PC-9 (cell line): ENCODE measurements around the gene C3orf85. TPM values are rescaled to one million over a fixed set of nuclear protein-coding genes. Genes with fewer than 3 reads are reported as not detected.

Source experiments
- BruUV-seq: library from RNA; stranded (reverse); fragments of 400-500 nt; replicated peaks from 2 replicates; lab custom pipeline; 2021; lab: Mats Ljungman, UMichigan
- CTCF ChIA-PET: fragments of 300-600 bp; sonication (Branson Sonifier 250); formaldehyde crosslinking; loops from one replicate; lab custom pipeline; 2022; ENCODE audit warnings: antibody characterized with exemption; lab: Charles Lee
- POLR2A ChIA-PET: fragments of 300-600 bp; sonication (Branson Sonifier 250); formaldehyde crosslinking; loops from one replicate; lab custom pipeline; 2022; ENCODE audit warnings: antibody characterized with exemption; ENCODE audit not compliant: unreplicated experiment; lab: Charles Lee
- DNase-seq, 2 experiments: peaks; one replicate each; pipeline versions ENCODE4 v3.0.0 to v3.0.0-alpha.2; 2015 to 2022; ENCODE audit warnings: mixed read lengths in 1 of 2
- H2AFZ ChIP-seq: fragments of 200-600 bp; sonication (generic); 2 replicates; pipeline ENCODE4 v1.8.1; 2017; ENCODE audit warnings: antibody characterized with exemption
- H3F3A ChIP-seq: fragments of 200-600 bp; sonication (generic); 2 replicates; pipeline ENCODE4 v1.8.1; 2017; ENCODE audit warnings: antibody characterized with exemption, mild to moderate bottlenecking, low read depth; ENCODE audit not compliant: insufficient read depth
- H3K27ac ChIP-seq: fragments of 200-600 bp; sonication (generic); 2 replicates; pipeline ENCODE4 v1.6.1; 2016; ENCODE audit warnings: mixed run types
- H3K27me3 ChIP-seq: fragments of 200-600 bp; sonication (generic); 2 replicates; pipeline ENCODE4 v1.6.1; 2016; ENCODE audit warnings: low read depth, mixed run types; ENCODE audit not compliant: insufficient read depth
- H3K36me3 ChIP-seq: fragments of 200-600 bp; sonication (generic); 2 replicates; pipeline ENCODE4 v1.6.1; 2016; ENCODE audit warnings: low read depth, mixed run types
- H3K4me1 ChIP-seq: fragments of 200-600 bp; sonication (generic); replicated peaks from 2 replicates; pipeline ENCODE4 v1.6.1; 2016; ENCODE audit warnings: mixed run types; ENCODE audit not compliant: insufficient read depth
- H3K4me2 ChIP-seq: fragments of 200-600 bp; sonication (generic); 2 replicates; pipeline ENCODE4 v1.6.1; 2017; ENCODE audit warnings: mixed run types
- H3K4me3 ChIP-seq: fragments of 200-600 bp; sonication (generic); 2 replicates; pipeline ENCODE4 v1.6.1; 2016; ENCODE audit warnings: mixed run types
- H3K79me2 ChIP-seq: fragments of 200-600 bp; sonication (generic); 2 replicates; pipeline ENCODE4 v1.6.1; 2017; ENCODE audit warnings: low read depth, mixed run types
- H3K9me2 ChIP-seq: fragments of 200-600 bp; sonication (generic); 2 replicates; pipeline ENCODE4 v1.8.1; 2017; ENCODE audit warnings: mild to moderate bottlenecking; ENCODE audit not compliant: insufficient read depth
- H3K9me3 ChIP-seq: fragments of 200-600 bp; sonication (generic); 2 replicates; pipeline ENCODE4 v1.8.1; 2016; ENCODE audit warnings: low read depth; ENCODE audit not compliant: insufficient read depth
- H4K20me1 ChIP-seq: fragments of 200-600 bp; sonication (generic); 2 replicates; pipeline ENCODE4 v1.8.1; 2017; ENCODE audit not compliant: insufficient read depth
- EZH2 ChIP-seq: fragments of 200-600 bp; sonication (generic); IDR thresholded peaks from 2 replicates; pipeline ENCODE4 v1.8.0; 2017; ENCODE audit warnings: antibody characterized with exemption, low read depth
- intact Hi-C: fragments of 100-400 bp; cut with micrococcal nuclease; formaldehyde crosslinking; loops from one replicate; pipeline ENCODE4 v1.10.0; 2022; ENCODE audit not compliant: unreplicated experiment
- total RNA-seq: library from RNA; stranded (reverse); gene quantifications from 2 replicates; pipeline ENCODE4 v1.2.3, GENCODE V29; 2021
- TF ChIP-seq, protein P1 (sequence below): fragments of 200-600 bp; sonication (generic); conservative IDR thresholded peaks from 2 replicates; pipeline ENCODE4 v1.6.1; 2017; ENCODE audit warnings: mixed run types, antibody characterized with exemption, mild to moderate bottlenecking, moderate library complexity

C3orf85 gene
- total RNA-seq, 1 experiment from 2014 or later, result not detected

DNA sequence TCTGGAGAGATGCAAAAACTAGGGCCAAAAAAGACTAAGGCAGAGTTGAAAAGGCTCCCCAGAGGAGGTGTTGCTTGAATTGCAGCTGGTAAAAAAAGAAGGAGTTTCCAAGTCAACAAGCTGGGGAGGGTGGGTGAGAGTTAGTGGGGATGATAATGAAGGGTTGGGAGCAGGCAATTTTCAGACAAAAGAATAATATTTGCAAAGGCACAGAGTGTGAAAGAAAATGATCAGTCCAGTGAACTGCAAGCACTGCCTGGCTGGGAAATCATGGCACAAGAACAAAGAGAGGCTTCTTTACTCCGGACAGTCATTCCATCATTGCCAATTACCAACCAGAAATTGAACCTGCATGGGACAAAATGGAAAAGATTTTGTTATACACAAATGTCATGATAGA is 42.2 kb downstream of the C3orf85 start:
- no peaks in the 10 kb centered on the region; the same call in 1 of the 2 replicates for H3K9me2 ChIP-seq
- ChIA-PET CTCF (no interaction called here), POLR2A (no interaction called here)
- no peak for TF ChIP-seq EZH2
- TF ChIP-seq, protein P1, sequence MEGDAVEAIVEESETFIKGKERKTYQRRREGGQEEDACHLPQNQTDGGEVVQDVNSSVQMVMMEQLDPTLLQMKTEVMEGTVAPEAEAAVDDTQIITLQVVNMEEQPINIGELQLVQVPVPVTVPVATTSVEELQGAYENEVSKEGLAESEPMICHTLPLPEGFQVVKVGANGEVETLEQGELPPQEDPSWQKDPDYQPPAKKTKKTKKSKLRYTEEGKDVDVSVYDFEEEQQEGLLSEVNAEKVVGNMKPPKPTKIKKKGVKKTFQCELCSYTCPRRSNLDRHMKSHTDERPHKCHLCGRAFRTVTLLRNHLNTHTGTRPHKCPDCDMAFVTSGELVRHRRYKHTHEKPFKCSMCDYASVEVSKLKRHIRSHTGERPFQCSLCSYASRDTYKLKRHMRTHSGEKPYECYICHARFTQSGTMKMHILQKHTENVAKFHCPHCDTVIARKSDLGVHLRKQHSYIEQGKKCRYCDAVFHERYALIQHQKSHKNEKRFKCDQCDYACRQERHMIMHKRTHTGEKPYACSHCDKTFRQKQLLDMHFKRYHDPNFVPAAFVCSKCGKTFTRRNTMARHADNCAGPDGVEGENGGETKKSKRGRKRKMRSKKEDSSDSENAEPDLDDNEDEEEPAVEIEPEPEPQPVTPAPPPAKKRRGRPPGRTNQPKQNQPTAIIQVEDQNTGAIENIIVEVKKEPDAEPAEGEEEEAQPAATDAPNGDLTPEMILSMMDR, result no peak
- peaks cover 4% of the 10 kb centered on the region; the same call in 1 of the 2 replicates for H3K27me3 ChIP-seq
- H3K4me2 ChIP-seq, result no peak overlapping the region
- H2AFZ ChIP-seq, result no peak overlapping the region
- no peaks in the 10 kb centered on the region for H3K4me1 ChIP-seq
- no peaks in the 10 kb centered on the region for H4K20me1 ChIP-seq
- intact Hi-C loops, result no loop called here
- H3K9me3 ChIP-seq, result no peaks in the 10 kb centered on the region
- no peaks in the 10 kb centered on the region for H3K79me2 ChIP-seq
- no TSS peak for BruUV-seq
- no peaks in the 10 kb centered on the region for H3F3A ChIP-seq
- H3K27ac ChIP-seq, result no peak overlapping the region
- DNase-seq, result no peak
- H3K36me3 ChIP-seq, result no peaks in the 10 kb centered on the region
- H3K4me3 ChIP-seq, result no peak overlapping the region

DNA sequence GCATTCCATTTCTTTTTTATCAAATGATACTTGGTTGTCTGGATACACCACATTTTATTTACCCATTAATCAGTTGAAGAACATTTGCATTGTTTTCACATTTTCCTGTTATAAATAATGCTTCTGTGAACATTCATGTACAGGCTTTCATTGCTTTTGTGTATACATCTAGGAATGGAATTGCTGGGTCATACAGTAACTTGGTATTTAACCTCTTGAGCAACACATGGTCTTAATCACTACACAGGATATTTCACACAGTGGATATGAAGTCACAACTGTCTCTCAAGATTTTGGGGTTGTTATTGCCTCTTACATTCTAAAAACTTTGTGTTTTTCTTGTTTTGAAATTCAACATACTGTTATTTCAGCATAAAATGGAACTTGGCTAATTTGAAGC is 48.2 kb downstream of the C3orf85 start:
- intact Hi-C loops, result no loop called here
- no peaks in the 10 kb centered on the region for H3K36me3 ChIP-seq
- no peaks in the 10 kb centered on the region for H3K79me2 ChIP-seq
- H3K4me3 ChIP-seq, result no peak overlapping the region
- no peak overlapping the region for H3K4me2 ChIP-seq
- no peaks in the 10 kb centered on the region for H3K9me3 ChIP-seq
- H4K20me1 ChIP-seq, result no peaks in the 10 kb centered on the region
- ChIA-PET CTCF (no interaction called here), POLR2A (no interaction called here)
- H3K9me2 ChIP-seq, result no peaks in the 10 kb centered on the region; the same call in 1 of the 2 replicates
- no peak for TF ChIP-seq EZH2
- TF ChIP-seq, protein P1, result no peak
- no peaks in the 10 kb centered on the region for H3K4me1 ChIP-seq
- H3K27ac ChIP-seq, result no peak overlapping the region
- H3K27me3 ChIP-seq, result no peaks in the 10 kb centered on the region
- no peak overlapping the region for H2AFZ ChIP-seq
- no peak for DNase-seq
- BruUV-seq, result no TSS peak
- H3F3A ChIP-seq, result no peaks in the 10 kb centered on the region

DNA sequence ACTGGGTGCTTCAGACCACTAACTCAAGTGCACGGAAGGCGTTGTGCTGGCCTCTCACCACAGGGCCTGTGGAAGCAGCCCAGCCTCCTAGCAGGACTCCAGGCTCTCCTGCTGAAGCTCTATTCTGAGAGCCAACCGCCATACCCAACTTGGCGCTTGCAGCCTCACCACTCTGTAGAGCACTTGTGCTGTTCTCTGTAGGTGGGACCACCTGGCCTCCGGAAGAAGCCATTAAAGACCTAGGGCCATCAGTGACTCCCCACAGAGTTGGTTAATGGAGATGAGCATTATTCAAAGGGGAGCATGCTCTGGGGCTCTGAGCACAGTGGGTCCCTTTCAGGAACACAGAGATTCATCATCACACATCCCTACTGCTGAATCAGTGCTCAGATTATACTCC is 50.9 kb downstream of the C3orf85 start:
- Histone ChIP-seq H4K20me1 (no peaks in the 10 kb centered on the region), H2AFZ (no peak overlapping the region), H3K27me3 (no peaks in the 10 kb centered on the region), H3K79me2 (no peaks in the 10 kb centered on the region), H3K27ac (no peak overlapping the region), H3K9me3 (no peaks in the 10 kb centered on the region), H3K4me1 (no peaks in the 10 kb centered on the region), H3K36me3 (no peaks in the 10 kb centered on the region), H3F3A (no peaks in the 10 kb centered on the region), H3K4me3 (no peak overlapping the region), H3K4me2 (no peak overlapping the region), H3K9me2 (no peaks in the 10 kb centered on the region; the same call in 1 of the 2 replicates)
- ChIA-PET CTCF (no interaction called here), POLR2A (no interaction called here)
- intact Hi-C loops, result no loop called here
- TF ChIP-seq, protein P1, result no peak
- TF ChIP-seq EZH2, result no peak
- BruUV-seq, result no TSS peak
- no peak for DNase-seq
